C1 segment of cervical spinal cord (tissue), 14 donors: ENCODE results near the gene KRT8.
A peak's percentile ranks its signal among the peaks of the same experiment; 100 is the strongest.
"Not testable (repeated sequence)": the region's sequence is repeated elsewhere in the genome, so short reads cannot be mapped to it uniquely, and the experiment has no call there.

ENCODE experiments used
- DNase-seq, 14 donors: peaks; one replicate each; lab custom pipeline; 2025; lab: John Stamatoyannopoulos, UW

Gene KRT8

DNA sequence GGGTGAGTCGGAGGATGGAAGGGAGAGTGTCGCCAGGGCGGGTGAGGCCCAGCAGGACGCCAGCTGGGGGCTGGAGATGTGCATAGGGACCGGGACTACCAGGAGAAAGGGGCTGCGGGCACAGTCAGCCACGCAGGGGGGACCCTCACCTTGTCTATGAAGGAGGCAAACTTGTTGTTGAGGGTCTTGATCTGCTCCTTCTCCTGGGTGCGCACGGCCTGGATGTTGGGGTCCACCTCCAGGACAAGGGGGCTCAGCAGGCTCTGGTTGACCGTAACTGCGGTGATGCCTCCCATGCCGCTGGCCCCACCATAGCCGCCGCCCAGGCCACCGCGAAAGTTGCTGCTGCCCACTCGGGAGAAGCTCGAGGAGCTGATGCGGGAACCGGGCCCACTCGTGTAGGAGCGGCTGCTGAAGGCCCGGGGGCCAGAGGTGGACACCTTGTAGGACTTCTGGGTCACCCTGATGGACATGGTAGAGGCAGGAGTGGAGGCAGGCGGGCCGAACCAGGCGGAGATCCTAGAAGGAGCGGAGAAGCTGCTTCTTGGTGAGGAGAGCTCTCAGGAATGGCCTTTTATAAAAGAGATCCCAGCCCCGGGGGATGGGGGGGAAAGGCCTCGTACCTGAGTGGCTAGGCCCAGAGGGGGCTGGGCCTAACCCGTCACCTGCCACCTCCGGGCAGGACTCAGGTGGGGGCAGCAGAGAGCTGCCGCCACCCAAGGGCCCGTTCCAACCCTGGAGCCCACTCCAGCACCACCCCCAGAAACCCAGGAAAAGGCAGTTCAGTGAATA lies at the start of gene KRT8:
KRT8 (minus strand) TSS at position 568 of the 792 bp plus-strand sequence; CDS start at position 473, 95 bp downstream.
- DNase-seq: not testable (repeated sequence)

- no peak for DNase-seq
Observed at GRCh38 chr12:52953181-52953841, 48.4 kb upstream of the KRT8 start.

GRCh38 chr12:52952076-52952801 lies 47.4 kb upstream of the KRT8 start:
- peak in 1 of 14 donors; percentile 8 for DNase-seq

GRCh38 chr12:52951640-52952039 lies 46.8 kb upstream of the KRT8 start:
- no peak for DNase-seq

GRCh38 chr12:52951126-52951525 lies 46.2 kb upstream of the KRT8 start:
- no peak for DNase-seq

GRCh38 chr12:52950553-52950952 lies 45.7 kb upstream of the KRT8 start:
- DNase-seq: no peak

DNA sequence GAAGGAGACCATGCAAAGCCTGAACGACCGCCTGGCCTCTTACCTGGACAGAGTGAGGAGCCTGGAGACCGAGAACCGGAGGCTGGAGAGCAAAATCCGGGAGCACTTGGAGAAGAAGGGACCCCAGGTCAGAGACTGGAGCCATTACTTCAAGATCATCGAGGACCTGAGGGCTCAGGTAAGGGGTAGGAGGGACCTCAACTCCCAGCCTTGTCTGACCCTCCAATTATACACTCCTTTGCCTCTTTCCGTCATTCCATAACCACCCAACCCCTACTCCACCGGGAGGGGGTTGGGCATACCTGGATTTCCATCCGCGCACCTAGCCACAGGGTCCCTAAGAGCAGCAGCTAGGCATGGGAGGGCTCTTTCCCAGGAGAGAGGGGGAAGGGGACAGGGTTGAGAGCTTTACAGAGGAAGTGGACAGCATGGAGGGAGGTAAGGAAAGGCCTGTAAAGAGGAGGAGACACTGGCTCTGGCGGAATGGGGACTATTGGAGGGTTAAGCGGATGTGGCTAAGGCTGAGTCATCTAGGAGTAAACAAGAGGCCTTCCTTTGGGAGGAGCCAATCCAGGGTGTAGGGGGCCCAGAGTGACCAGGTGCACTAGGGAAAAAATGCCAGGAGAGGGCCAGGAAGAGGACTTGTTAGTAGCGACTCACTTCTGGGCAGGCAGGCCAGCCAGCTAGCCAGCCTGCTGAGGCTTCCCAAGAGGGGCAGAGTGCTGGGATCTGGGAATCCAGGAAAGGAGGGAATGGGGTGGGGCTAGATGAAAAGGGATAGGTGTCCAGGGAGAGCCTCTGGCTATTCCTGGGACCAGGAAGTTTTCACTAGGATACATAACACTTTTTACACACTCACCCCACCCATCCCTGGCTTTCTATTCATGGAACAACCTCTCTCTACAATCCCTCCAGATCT lies 44.8 kb upstream of the KRT8 start:
- no peak for DNase-seq

GRCh38 chr12:52947738-52948423 lies 43.0 kb upstream of the KRT8 start:
- DNase-seq: no peak

DNA sequence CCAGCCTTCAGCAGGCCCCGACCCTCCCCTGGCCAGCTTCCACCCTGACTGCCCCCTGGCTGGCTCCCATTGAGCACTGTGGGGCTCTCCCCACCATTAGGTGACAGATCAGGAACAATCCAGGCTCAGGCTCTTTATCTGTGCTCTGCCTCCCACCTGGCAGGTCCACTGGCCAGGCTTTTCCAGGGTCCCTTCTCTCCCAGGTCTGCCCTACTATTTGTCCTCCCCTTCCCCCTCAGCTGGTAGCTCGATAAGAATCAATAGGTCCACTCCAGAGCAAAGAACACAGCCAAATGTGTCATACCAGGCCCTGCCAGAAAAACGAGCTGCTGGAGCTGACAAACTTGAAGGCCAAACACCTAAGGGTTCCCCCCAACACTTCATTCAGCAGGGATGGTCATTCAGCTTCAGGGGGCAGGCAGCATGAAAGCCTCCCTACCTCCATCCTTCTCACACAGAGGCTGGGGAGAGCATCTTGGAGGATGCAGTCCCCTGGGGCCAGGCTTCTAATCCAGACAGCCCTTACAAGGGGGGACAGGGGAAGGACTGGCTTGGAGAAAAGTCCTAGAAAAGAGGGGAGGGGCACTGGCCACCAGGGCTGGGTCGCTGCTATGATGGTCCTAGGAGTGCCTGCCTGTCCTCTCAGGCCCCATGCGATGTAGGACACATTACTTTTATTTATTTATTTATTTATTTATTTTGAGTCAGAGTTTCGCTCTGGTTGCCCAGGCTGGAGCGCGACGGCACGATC lies 42.1 kb upstream of the KRT8 start:
- no peak for DNase-seq

GRCh38 chr12:52946334-52946733 lies 41.5 kb upstream of the KRT8 start:
- no peak for DNase-seq

DNA sequence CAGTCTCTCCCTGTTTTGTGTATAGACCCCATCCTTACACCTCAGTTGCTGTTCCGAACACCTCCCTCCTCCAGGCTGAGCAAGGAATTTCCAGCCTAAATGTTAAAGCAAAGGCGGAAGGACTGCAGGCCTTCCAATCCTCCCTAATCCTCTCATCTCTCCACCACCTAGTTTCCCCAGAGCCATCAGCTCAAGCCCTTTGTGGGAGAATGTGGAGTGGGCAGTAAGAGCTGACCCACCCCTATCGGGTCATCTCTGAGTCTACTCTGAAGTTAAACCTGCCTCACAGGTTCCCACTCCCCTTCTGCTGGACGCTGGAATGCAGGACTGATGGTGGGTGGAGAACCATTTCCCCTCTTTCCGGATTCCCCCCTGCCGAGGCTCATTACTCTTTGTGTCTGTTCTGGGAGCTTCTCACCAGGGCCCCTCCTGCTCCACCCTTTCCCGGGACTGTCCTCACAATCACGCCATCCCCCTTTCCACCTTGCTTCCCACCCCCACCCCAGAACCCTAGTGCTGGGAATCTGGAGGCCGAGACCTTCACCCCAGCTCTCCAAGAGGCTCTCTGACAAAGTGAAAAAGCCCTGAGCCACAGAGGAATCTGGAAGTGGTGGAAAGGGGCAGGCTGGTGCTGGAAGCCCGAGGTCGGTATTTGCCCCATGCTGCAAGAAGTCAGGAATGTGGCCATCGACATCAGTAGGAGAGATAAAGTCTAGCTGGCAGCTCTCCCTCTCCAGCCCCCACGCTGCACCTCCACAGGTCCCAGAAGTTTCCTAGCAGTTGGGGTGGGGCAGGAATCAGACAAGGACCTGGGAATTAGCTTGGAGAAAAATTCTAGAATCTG lies 40.7 kb upstream of the KRT8 start:
- DNase-seq: no peak

DNA sequence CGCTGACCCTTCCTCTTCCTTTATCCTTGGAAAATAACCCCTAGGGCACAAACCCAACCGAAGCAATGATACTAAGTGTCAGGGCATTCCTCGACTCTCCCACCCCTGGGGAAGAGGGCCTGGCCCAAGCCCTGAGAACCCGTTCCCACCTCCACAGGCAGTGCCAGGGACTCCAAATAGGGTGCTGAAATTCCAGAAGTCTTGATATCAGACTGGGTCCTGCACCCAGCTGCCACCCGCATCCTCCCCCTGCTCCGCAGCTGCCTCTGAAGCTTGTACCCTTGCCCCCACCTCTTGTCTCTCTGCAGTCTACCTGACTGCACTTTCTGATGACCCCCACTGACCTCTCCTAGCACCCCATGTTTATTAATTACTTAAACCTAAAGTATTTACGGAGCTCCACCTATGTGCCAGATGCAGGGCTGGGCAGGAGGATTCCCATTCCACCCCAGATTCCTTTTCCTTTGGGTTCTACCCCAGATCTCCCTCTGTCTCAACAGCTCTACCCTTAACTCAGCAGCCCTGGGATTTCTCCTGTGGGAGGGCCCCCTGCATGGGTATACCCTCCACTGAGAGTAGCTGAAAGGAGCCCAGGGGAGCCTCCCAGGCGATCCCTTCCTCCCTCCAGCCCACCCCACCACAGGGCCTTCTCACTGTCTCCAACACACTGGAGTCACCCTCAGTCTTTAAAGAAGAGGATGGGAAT lies 40.0 kb upstream of the KRT8 start:
- DNase-seq: no peak

DNA sequence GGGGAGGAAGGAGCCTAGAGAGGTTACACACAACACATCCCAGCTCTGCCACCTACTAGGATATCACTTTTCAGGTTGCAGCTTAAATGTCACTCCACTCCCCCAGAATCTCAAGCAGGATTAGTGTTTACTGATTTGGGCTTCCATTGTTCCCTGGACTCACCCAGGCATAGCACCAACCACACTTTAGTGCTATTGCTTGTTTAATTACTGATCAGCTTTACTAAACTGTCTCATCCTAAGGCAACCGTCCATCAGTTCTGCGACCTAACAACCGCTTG lies 38.0 kb upstream of the KRT8 start:
- DNase-seq: no peak

GRCh38 chr12:52942066-52942900 lies 37.4 kb upstream of the KRT8 start:
- no peak for DNase-seq

DNA sequence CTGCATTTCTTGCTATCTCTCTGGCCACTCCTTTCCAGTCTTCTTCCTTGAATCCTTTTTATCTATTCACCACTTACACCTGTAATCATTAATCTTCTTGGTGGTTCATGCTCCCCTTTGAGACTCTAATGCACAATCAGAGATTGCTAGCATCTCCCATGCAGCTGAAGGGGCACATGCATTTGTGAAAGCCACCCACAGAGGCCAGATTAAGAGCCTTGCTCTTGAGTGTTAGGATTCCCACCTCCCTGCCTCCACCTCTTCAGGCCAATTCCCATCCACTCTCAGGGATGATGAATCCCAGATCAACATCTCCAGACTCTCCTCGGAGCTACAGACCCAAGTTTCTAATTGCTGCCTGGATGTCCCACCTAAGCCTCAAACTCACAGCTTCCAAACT lies 24.7 kb upstream of the KRT8 start:
- no peak for DNase-seq

DNA sequence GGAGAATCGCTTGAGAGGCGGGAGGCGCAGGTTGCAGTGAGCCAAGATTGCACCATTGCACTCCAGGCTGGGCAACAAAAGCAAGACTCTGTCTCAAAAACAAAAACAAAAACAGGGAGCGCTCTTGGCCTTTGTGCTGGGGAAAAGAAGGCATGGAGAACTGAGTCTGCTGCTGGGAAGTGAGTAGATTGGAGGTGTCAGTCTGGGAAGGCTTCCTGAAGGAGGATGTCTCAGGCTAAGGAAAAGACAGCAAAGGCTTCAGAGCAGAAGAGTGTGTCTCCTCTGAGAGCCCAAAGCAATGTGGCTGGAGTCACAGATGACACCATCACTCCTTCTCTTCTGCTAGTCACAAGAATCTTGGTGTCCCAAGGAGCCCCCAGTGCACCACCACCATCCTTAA lies 23.1 kb upstream of the KRT8 start:
- DNase-seq: no peak

DNA sequence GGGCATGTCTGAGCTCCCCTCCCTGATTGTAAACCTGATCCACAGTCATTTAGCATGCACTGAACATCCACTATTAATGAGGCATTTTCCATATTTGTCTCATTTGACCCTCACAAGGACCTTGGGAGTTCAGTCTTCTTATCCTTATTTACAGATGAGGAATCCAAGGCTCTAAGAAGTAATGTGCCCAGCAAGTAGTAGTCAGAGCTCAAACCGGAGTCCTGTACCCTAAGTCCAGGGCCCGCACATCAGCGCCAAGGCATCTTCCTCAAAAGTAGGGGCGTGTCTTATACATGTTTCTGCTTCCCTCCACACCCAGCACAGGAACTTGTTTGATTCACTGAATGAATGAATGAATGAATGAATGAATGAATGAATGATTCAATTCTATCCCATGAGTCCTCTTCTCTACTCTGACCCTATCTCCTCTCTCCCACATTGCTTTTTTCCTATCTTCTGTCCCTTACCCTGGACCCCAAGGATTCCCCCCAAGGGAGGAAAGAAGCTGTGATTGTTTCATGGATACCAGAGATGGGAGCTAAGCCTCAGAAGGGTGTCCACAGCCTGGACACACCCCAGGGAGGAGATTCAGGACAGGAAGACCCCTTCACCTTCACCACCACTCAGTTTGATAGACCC lies 21.8 kb upstream of the KRT8 start:
- DNase-seq: no peak
